ENCODE measurements around the gene EEFSEC.

Gene EEFSEC

DNA sequence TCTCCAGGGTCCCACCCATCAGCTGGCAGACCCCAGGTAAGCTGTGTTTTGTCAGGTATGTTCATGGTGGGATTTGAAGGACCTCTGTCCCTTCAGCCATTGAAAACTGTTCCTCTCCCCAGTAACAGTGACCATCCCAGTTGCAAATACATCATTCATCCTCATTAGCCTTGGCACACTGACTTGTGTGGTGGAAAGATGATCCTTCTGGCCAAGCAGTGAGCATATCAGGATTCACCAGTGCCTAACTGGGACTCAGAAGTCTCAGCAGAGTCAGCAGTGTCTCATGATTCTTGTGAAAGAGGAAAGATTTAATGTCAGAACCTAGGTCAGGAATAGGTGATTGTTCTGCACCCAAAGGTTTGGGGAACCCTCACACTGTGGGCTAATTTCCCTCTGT, 223.2 kb downstream of the EEFSEC start:
- no peak for DNase-seq

DNA sequence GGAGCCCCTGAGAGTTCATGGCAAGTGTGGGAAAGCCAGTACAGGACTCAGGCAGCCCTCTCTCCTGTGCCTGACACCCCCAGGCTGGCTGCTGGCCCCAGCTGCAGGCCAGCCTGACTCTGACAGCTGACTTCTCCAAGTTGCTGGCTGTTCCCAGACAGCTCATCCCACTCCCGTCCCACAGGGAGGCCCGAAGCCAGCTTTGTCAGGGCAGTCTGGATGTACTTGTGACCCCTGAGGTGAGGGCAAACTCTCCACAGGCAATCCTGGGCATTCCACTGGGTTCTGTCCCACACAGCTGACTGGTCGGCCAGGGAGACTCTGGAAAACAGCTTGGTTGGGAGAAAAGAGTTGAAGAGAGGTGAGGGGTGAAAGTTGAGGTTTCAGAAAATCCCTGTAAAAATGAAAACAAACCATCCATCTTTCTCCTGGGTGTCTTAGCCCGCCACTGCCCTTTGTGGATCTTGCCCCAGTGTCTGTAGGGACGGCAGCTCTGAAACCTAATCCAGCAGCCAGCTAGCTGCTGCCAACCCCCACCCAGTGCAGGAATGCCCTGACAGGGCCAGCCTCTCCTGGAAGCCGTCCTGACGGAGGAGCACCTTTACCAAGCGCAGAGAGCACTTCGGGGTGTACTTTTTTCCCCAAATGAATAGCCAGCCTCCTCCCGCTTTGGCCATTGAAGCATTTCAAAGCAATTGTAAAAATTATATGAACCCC, 225.5 kb downstream of the EEFSEC start:
- no peak for DNase-seq

- DNase-seq, result no peak
Observed at GRCh38 chr3:128379367-128380160, 226.3 kb downstream of the EEFSEC start.

- DNase-seq, result no peak
Observed at GRCh38 chr3:128380295-128380694, 227.0 kb downstream of the EEFSEC start.

DNA sequence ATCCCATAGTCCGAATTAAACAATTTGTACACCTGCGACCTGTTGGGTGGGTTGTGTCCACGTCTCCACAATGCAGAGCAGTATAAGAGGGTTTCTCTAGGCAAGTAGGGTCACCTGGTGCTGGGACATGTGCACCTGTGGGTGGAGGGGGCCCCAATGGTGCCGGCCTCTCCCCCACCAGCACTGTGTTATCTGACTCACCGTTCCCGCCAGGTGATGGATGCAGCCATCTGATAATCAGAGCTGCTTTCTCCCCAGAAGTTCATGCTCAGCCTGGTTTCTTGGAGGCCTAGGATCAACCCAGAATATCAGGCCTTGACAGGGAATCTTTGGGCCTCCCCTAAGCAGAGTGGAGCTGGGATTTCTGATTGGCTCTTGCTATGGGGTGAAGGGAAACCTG, 227.4 kb downstream of the EEFSEC start:
- no peak for DNase-seq

DNA sequence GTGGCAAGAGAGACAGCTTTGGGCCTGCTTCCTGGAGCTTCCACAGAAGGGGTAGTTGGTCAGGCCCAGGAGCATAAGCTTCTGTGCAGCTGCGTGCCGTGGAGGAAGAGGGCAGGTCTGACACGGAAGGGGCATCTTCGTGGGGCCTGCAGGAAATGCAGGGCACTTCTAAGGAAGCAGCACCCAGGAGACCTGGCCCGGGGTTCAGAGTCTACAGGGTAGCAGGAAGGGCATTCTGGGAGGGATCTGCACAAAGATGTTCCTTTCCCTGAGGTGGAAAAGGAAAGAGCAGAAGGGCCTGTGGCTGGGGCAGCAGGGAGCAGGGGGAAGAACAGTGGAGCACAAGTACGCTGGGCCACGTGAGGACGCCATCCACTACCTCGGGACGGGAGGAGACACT, 228.3 kb downstream of the EEFSEC start:
- DNase-seq, result no peak

DNA sequence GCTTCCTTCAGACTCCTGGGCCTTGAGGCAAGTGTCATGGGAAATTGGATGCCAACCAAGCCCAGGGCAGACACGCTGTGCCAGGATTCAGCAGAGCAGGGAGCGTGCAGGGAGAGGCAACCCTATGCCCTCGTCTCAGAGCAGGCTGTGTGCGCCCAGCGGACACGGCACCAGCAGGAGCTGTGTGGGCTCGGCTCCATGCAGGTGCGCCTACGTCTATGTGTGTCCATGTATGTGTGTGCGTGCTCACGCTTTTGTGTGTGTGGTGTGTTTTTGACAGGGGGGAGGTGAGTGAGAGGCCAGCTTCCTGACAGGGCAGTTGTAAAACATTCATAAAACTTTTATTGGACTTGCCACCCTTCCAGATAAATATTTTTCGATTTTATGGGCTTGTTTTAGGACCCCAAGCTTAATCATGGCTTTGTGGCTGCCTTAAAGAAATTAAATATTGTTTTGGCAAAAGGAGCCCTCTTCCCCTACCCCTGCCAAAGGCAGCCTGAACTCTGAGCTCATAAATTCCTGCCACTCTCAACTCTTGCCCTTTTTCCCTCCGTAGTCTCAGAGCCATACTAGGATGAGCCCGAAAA, 229.0 kb downstream of the EEFSEC start:
- no peak for DNase-seq

DNA sequence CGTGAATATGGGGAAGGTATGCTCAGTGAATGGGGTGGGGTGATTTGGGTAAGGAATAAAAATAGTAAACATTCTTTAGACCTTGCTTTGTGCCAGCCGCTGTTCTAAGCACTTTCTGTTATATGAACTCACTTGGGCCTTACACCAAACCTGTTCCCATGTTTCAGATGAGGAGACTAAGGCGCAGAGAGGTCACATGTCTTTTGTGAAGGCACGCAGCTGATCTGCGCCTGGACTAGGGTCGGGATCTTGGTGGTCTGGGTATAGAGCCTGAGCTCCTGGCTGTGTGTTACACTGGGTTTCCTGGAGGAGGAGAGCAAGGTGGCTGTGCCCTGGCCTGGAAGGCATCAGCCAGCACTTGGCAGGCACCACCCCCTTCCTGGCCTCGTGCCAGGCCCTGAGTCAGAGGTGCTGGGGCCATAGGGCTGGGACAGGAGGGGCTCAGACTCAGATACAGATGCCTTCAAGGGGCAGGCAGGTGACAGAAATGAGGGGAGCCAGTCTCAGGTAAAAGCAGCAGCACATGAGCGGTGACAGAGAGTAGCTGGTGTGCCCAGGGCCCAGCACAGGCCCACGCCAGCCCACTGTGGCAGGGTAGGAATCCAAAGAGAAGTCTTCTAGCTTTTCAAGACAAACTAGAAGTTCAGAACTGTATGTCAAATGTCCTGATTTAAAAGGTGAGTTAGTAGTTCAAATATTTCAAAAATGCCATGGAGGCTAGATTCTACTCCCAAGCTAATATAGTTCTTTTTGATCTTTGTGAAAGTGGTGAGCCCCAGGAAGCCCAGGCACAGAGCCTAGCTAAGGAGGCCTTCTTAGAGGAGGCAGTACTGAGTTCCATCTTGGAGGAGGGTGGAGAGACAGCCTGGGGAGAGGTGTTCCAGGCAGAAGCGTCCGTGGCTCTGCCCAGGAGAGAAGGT, 230.3 kb downstream of the EEFSEC start:
- DNase-seq, result peak; percentile 26

DNA sequence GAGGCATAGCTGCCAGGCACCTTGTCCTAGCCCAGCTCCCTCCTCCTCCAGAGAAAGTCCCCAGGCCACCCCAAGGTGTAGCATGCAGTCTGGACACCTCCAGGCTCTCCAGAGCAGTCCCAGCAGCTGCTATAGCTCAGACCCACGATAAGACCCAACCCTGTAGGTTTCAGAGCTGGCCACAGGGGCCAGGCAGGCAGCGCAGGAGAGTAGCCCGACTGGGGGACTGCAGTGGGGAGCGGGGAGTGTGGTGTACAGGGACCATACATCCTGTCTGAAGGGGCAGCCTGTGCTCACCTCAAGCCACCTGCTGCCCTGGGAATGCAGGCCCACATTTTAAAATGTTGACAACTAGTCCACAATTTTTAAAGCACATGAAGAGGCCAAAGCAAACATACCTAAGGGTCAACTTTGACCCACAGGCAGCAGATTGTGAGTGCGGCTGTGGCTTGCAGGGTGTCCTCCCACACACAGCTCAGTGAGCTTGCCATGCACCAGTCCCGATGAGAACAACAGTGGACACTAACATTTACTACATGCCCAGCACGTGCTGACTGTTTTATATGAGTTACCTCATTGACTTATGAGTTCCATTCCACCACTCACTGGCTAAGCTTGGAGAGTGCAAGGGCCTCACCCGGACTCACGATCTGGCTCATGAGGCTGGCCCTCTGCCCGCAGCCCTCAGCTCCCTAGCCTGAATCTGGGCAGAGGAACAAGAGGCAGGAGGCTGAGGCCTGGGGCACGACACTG, 232.0 kb downstream of the EEFSEC start:
- DNase-seq, result no peak

- DNase-seq, result no peak
Observed at GRCh38 chr3:128388932-128389331, 235.7 kb downstream of the EEFSEC start.

GRCh38 chr3:128390867-128391266, 237.6 kb downstream of the EEFSEC start:
- no peak for DNase-seq

DNA sequence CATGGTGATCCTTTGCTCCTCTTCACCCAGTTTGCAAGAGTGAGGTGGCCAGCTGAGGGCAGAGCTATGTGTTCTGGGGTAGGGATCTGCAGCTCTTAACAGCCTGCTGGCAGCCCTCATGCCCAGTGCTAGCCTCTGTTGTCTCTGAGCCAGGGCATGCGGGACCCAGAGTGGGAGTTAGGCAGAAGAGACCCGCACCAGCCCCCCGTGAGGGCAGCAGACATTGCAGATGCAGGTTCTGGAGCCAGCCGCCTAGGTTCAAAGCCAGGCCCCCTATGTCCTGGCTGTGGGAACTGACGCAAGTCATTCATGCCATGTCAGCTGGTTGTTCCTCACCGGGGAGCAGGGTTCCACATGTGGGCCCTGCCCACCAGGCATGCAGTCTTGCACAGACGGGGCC, 238.7 kb downstream of the EEFSEC start:
- no peak for DNase-seq

DNA sequence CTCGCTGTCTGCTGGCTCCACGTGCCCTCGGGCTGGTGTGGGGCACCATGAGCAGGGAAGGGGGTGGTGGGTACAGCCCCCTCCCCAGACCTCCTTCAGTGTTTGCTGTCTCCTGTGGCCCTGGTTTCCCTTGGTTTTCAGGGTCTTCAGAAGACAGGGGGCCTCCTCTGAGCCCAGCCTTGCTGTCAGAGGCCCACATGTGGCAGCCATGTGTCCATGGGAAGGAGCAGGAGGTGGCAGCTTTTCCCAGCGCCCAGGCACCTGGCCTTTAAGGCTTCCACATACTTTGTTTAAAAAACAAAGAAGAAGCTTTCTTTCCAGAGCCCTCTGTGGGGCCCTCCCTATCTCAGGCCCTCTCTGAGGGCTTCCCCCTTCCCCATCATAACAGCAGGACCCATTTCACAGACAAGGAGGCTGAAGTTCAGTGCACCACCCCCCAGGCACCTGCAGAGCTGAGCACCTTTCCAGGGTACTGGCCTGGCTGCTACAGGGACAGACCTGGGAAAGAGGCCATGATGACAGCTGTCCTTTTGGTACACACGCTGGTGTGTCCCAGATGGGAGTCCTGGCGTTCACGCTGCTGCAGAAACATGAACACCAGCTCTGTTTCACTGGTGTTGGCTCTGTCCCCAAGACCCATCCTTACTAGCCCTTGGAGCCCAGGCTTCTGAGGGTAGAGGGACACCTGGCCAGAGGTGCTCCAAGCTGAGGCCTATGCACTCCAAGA, 239.7 kb downstream of the EEFSEC start:
- DNase-seq, result no peak

GRCh38 chr3:128394033-128394432, 240.8 kb downstream of the EEFSEC start:
- DNase-seq, result no peak

- no peak for DNase-seq
Observed at GRCh38 chr3:128395046-128395445, 241.8 kb downstream of the EEFSEC start.

DNA sequence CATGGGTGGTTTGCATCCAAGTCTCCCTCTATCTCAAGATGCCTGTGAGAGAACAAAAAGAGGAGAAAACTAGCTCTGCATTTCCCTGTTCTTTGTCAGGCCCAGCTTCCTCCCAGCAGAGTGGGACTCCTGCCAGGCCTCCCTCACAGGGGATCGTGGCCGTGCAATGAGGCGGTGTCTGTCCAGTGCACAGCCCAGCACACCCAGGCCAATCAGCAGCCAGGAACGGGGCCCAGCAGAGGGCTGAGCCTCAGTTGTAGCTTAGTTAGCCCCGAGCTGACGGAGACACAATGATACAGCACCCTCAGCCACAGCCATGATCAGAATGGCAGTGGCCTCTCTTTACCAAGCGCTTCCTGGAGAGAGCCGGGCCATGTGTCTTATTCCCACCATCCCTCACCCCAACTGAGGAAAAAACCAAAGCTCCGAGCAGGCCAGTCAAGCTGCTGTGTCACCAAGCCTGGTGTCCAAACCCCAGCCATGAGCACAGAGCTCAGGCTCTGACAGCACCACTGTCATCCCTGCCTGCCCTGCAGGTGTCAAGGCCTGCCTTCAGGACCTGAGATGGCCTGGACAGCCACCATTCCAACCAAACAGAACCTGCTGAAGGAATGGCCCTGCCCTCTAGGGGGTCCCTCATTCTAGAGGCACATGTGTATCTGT, 242.3 kb downstream of the EEFSEC start:
- DNase-seq, result no peak

- DNase-seq, result no peak
Observed at GRCh38 chr3:128397484-128397883, 244.2 kb downstream of the EEFSEC start.

DNA sequence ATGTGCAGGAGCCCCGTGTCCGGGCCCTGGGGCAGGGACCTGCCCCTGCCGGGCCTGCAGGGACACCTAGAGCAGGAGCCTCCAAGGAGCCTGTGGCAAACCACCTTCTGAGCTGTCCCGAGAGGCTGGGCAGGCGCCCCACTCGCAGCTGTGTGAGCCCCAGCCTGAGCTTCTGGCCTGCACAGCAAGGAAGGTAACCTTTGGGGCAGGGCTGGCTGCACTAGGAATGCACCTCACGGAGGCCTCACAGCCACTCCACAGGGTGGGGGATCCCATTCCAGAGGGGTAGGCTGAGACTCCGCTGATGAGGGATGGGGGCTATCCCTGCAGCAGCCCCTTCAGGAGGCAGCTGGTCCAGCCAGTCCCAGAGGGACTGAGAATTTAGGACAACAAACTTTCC, 245.3 kb downstream of the EEFSEC start:
- DNase-seq, result no peak

- DNase-seq, result no peak
Observed at GRCh38 chr3:128399221-128399915, 246.1 kb downstream of the EEFSEC start.

DNA sequence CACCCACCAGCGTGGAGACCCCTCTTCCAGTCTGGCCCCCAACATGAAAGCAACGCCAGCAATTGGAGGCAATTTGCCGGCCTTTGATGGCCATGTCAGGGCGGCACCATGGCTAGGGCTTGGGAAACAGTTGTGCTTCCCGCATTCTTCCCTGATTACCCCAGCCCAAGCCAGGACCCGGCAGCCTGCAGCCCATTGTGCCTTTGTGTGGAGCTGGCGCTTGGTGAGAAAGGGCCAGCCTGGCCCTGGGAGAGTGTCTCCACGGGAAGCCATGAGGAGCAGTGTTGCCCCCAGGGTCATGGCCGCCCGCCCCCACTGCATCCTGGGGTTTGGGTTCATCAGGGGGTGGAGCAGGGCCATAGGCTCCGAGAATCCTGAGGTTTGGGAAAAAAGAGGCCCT, 247.4 kb downstream of the EEFSEC start:
- no peak for DNase-seq

Data from activated CD4-positive, alpha-beta T cell treated with anti-CD3 and anti-CD28 coated beads, Interleukin-10, Interleukin-2, amounts not matched to agents 100 ng/mL and 50 ng/mL, durations not matched to agents 16 hours and 8 hours (primary cell).